GM12878 (cell line): Measurements from ENCODE around the gene NFE2. TPM values are rescaled to one million over a fixed set of nuclear protein-coding genes. Genes with fewer than 3 reads are reported as not detected.
A peak's percentile ranks its signal among the peaks of the same experiment; 100 is the strongest.

ENCODE experiments used
- CEBPB ChIP-seq, 2 experiments: fragments of 150-350 bp in 1 of 2; IDR thresholded peaks; 2 replicates each; pipeline ENCODE4 v1.6.1; 2012 to 2014; ENCODE audit warnings: low read depth in 2 of 2, low read length in 2 of 2, borderline replicate concordance in 1 of 2, inconsistent platforms in 1 of 2
- GABPA ChIP-seq: IDR thresholded peaks from 2 replicates; pipeline ENCODE4 v1.6.1; 2014; ENCODE audit warnings: antibody characterized with exemption, low read depth, mild to moderate bottlenecking, inconsistent platforms
- GATAD2B ChIP-seq: fragments of 450-650 bp; conservative IDR thresholded peaks from 2 replicates; pipeline ENCODE4 v1.6.1; 2017; ENCODE audit warnings: low read depth, mild to moderate bottlenecking, moderate library complexity
- IKZF1 ChIP-seq: fragments of 450-650 bp; conservative IDR thresholded peaks from 2 replicates; pipeline ENCODE4 v1.6.1; 2017; ENCODE audit warnings: antibody characterized with exemption, mild to moderate bottlenecking
- IRF4 ChIP-seq: IDR thresholded peaks from 2 replicates; pipeline ENCODE4 v1.6.1; 2011; ENCODE audit warnings: low read depth, low read length
- MTA2 ChIP-seq: fragments of 450-650 bp; IDR thresholded peaks from 2 replicates; pipeline ENCODE4 v1.6.1; 2016; ENCODE audit warnings: low read depth, mild to moderate bottlenecking, moderate library complexity
- NFYB ChIP-seq: IDR thresholded peaks from 2 replicates; pipeline ENCODE4 v1.6.1; 2011; ENCODE audit warnings: low read depth, mild to moderate bottlenecking, low read length, improper control_type of control experiment, moderate library complexity; ENCODE audit not compliant: insufficient read depth
- NRF1 ChIP-seq: conservative IDR thresholded peaks from 2 replicates; pipeline ENCODE4 v1.6.1; 2011; ENCODE audit warnings: mild to moderate bottlenecking, low read depth, low read length, improper control_type of control experiment
- POLR2A ChIP-seq: IDR thresholded peaks from 2 replicates; pipeline ENCODE4 v1.6.1; 2011; ENCODE audit warnings: low read depth, mild to moderate bottlenecking, low read length
- POLR2AphosphoS2 ChIP-seq: IDR thresholded peaks from 2 replicates; pipeline ENCODE4 v1.6.1; 2011; ENCODE audit warnings: low read depth, mild to moderate bottlenecking, low read length, improper control_type of control experiment, moderate library complexity
- RB1 ChIP-seq: fragments of 450-650 bp; formaldehyde crosslinking; IDR thresholded peaks from 2 replicates; pipeline ENCODE4 v1.6.1; 2017; ENCODE audit warnings: mild to moderate bottlenecking, borderline replicate concordance
- SP1 ChIP-seq: IDR thresholded peaks from one replicate; pipeline ENCODE4 v1.6.1; 2011; ENCODE audit warnings: low read depth, low read length
- STAT3 ChIP-seq: IDR thresholded peaks from 2 replicates; pipeline ENCODE4 v1.6.1; 2011; ENCODE audit warnings: low read depth, low read length, improper control_type of control experiment
- YBX1 ChIP-seq: fragments of 450-650 bp; IDR thresholded peaks from 2 replicates; pipeline ENCODE4 v1.6.1; 2016; ENCODE audit warnings: antibody characterized with exemption
- ZBTB40 ChIP-seq: fragments of 450-650 bp; IDR thresholded peaks from 2 replicates; pipeline ENCODE4 v1.6.1; 2016; ENCODE audit warnings: mild to moderate bottlenecking, moderate library complexity, borderline replicate concordance
- ZNF217 ChIP-seq: fragments of 450-650 bp; IDR thresholded peaks from 2 replicates; pipeline ENCODE4 v1.6.1; 2017; ENCODE audit warnings: antibody characterized with exemption, mild to moderate bottlenecking
- ZNF687 ChIP-seq: fragments of 450-650 bp; IDR thresholded peaks from 2 replicates; pipeline ENCODE4 v1.6.1; 2017; ENCODE audit warnings: mild to moderate bottlenecking, moderate library complexity
- polyA plus RNA-seq, 11 experiments: library from polyadenylated mRNA; depleted of rRNA in 4 of 11; unstranded in 6 of 11; stranded (reverse) in 5 of 11; fragments of >200 nt; fragmentation: Nextera tagmentation in 4 of 11; fragmentation: Illumina TruSeq in 1 of 11; extraction: Ambion mirVana in 4 of 11; extraction: Trizol in 1 of 11; gene quantifications; 1 replicate in 1 of 11; 2 replicates in 10 of 11; pipeline versions ENCODE4 v1.2.1 to v1.2.3, GENCODE V29; 2011 to 2016; ENCODE audit warnings: inconsistent platforms in 2 of 11, missing spikeins in 2 of 11, low read depth in 1 of 11
- total RNA-seq, 4 experiments: library from RNA; depleted of rRNA in 3 of 4; stranded (reverse); fragments of >200 nt in 3 of 4; fragmentation: Illumina TruSeq in 1 of 4; extraction: Trizol in 1 of 4; gene quantifications; 2 replicates each; pipeline versions ENCODE4 v1.2.1 to v1.2.3, GENCODE V29; 2013 to 2021
- TF ChIP-seq, protein P1 (sequence below): IDR thresholded peaks from 2 replicates; pipeline ENCODE4 v1.6.1; 2011; ENCODE audit warnings: borderline replicate concordance, low read depth, mild to moderate bottlenecking, moderate library complexity, low read length; ENCODE audit not compliant: insufficient read depth, poor library complexity, severe bottlenecking
- TF ChIP-seq, protein P2 (sequence below): fragments of 450-650 bp; IDR thresholded peaks from 2 replicates; pipeline ENCODE4 v1.6.1; 2016; ENCODE audit warnings: mild to moderate bottlenecking

The NFE2 gene
- total and polyA plus RNA-seq, 10 of the 15 experiments (the other 5 are each of a cell fraction or from before 2014, with no cell fraction given) = 0.06 to 0.28 TPM; not detected in 8

- TF ChIP-seq, protein P1, sequence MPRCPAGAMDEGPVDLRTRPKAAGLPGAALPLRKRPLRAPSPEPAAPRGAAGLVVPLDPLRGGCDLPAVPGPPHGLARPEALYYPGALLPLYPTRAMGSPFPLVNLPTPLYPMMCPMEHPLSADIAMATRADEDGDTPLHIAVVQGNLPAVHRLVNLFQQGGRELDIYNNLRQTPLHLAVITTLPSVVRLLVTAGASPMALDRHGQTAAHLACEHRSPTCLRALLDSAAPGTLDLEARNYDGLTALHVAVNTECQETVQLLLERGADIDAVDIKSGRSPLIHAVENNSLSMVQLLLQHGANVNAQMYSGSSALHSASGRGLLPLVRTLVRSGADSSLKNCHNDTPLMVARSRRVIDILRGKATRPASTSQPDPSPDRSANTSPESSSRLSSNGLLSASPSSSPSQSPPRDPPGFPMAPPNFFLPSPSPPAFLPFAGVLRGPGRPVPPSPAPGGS = peak; percentile 11
- TF ChIP-seq ZNF687 = peak; percentile 78
- peak; percentile 94 for TF ChIP-seq SP1
- TF ChIP-seq NRF1 = peak; percentile 100
- no peak for TF ChIP-seq STAT3
- TF ChIP-seq MTA2 = no peak
- TF ChIP-seq IKZF1 = peak; percentile 100
- peak; percentile 97 for TF ChIP-seq NFYB
- TF ChIP-seq, protein P2, sequence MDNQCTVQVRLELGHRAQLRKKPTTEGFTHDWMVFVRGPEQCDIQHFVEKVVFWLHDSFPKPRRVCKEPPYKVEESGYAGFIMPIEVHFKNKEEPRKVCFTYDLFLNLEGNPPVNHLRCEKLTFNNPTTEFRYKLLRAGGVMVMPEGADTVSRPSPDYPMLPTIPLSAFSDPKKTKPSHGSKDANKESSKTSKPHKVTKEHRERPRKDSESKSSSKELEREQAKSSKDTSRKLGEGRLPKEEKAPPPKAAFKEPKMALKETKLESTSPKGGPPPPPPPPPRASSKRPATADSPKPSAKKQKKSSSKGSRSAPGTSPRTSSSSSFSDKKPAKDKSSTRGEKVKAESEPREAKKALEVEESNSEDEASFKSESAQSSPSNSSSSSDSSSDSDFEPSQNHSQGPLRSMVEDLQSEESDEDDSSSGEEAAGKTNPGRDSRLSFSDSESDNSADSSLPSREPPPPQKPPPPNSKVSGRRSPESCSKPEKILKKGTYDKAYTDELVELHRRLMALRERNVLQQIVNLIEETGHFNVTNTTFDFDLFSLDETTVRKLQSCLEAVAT = no peak; the same call in none of the 2 replicates
- TF ChIP-seq POLR2A = peak; percentile 88
- TF ChIP-seq ZBTB40 = no peak
- TF ChIP-seq CEBPB (IDR thresholded peaks at IDR 0.05; ENCODE audit: borderline replicate concordance in 1 of 2, low read depth in 2 of 2, low read length in 2 of 2) = no peak
- peak; percentile 100 for TF ChIP-seq RB1
- no peak for TF ChIP-seq IRF4
- TF ChIP-seq GATAD2B = peak; percentile 51; the same call in 1 of the 2 replicates
- no peak for TF ChIP-seq YBX1
- peak; percentile 48 for TF ChIP-seq POLR2AphosphoS2
- TF ChIP-seq GABPA = no peak
- TF ChIP-seq ZNF217 = no peak
These were observed 21.0 kb downstream of the NFE2 start, which contains the start of gene CBX5 (continued) for GRCh38 chr12:54279632-54280467.
